Transverse colon (tissue), 4 donors: Measurements from ENCODE around the gene KCNG4.

Experiments
- CTCF ChIP-seq, 5 experiments: fragments of 200-600 bp in 3 of 5; fragments of 450-650 bp in 2 of 5; sonication (generic) in 3 of 5; IDR thresholded peaks; 1 replicate in 2 of 5; 2 replicates in 3 of 5; pipeline ENCODE4 v1.5.1; 2016 to 2017; ENCODE audit warnings: antibody characterized with exemption in 5 of 5, inconsistent platforms in 3 of 5, mild to moderate bottlenecking in 2 of 5, moderate library complexity in 1 of 5
- EP300 ChIP-seq: sonication (generic); formaldehyde crosslinking; IDR thresholded peaks from one replicate; pipeline ENCODE4 v1.6.1; 2017; ENCODE audit warnings: antibody characterized with exemption, low read depth
- POLR2AphosphoS5 ChIP-seq, 3 donors: sonication (generic); formaldehyde crosslinking; IDR thresholded peaks; one replicate each; pipeline ENCODE4 v1.6.1; 2016; ENCODE audit warnings: antibody characterized with exemption in 3 of 3

- TF ChIP-seq CTCF (IDR thresholded peaks at IDR 0.05) (no peak), EP300 (no peak), POLR2AphosphoS5 (IDR thresholded peaks at IDR 0.05) (no peak)
These were observed 42.2 kb downstream of the KCNG4 start for GRCh38 chr16:84197466-84198128.
